Measurements from ENCODE around the gene CADM1. TPM values are rescaled to one million over a fixed set of nuclear protein-coding genes. Genes with fewer than 3 reads are reported as not detected.

The CADM1 gene
- total RNA-seq, 1 experiment from 2014 or later = 12.9 TPM

GRCh38 chr11:115344846-115345245, 159.4 kb downstream of the CADM1 start:
- POLR2A ChIA-PET (ENCODE audit: low non-redundant PET) = no interaction called here
- H3K27ac ChIP-seq (ENCODE audit: low read depth, low read length, poor library complexity, severe bottlenecking) = no peak overlapping the region
- intact Hi-C loops (cut with micrococcal nuclease; ENCODE audit: unreplicated experiment) = no loop called here
- H3K4me3 ChIP-seq (ENCODE audit: low read depth, low read length, poor library complexity, severe bottlenecking) = no peak overlapping the region
- no peaks in the 10 kb centered on the region for H3K9me3 ChIP-seq (ENCODE audit: low read depth, low read length, poor library complexity, severe bottlenecking)
- TF ChIP-seq EZH2 (IDR thresholded peaks at IDR 0.05; ENCODE audit: borderline replicate concordance, low read depth, low read length, poor library complexity, severe bottlenecking) (no peak), CTCF (conservative IDR thresholded peaks at IDR 0.05; ENCODE audit: low read depth, low read length) (no peak)
- no TSS peak for BruUV-seq (replicated peaks)
- no peak for DNase-seq (ENCODE audit: low spot score)
- H3K27me3 ChIP-seq (replicated peaks; ENCODE audit: insufficient read depth, low read depth, low read length, poor library complexity) = no peaks in the 10 kb centered on the region
- CTCF ChIA-PET = no interaction called here
- no peaks in the 10 kb centered on the region for H3K4me1 ChIP-seq (ENCODE audit: insufficient read depth, low read length, poor library complexity, severe bottlenecking)
- H3K36me3 ChIP-seq (ENCODE audit: insufficient read depth, low read length, poor library complexity, severe bottlenecking) = no peaks in the 10 kb centered on the region

GRCh38 chr11:115342142-115342541, 162.1 kb downstream of the CADM1 start:
- BruUV-seq (replicated peaks) = no TSS peak
- POLR2A ChIA-PET (ENCODE audit: low non-redundant PET) = no interaction called here
- Histone ChIP-seq H3K27ac (ENCODE audit: low read depth, low read length, poor library complexity, severe bottlenecking) (no peak overlapping the region), H3K9me3 (ENCODE audit: low read depth, low read length, poor library complexity, severe bottlenecking) (no peaks in the 10 kb centered on the region), H3K36me3 (ENCODE audit: insufficient read depth, low read length, poor library complexity, severe bottlenecking) (no peaks in the 10 kb centered on the region), H3K4me1 (ENCODE audit: insufficient read depth, low read length, poor library complexity, severe bottlenecking) (peaks cover 12% of the 10 kb centered on the region), H3K27me3 (replicated peaks; ENCODE audit: insufficient read depth, low read depth, low read length, poor library complexity) (no peaks in the 10 kb centered on the region), H3K4me3 (ENCODE audit: low read depth, low read length, poor library complexity, severe bottlenecking) (no peak overlapping the region)
- TF ChIP-seq EZH2 (IDR thresholded peaks at IDR 0.05; ENCODE audit: borderline replicate concordance, low read depth, low read length, poor library complexity, severe bottlenecking) = no peak
- TF ChIP-seq CTCF (conservative IDR thresholded peaks at IDR 0.05; ENCODE audit: low read depth, low read length) = no peak
- CTCF ChIA-PET = no interaction called here
- no peak for DNase-seq (ENCODE audit: low spot score)
- intact Hi-C loops (cut with micrococcal nuclease; ENCODE audit: unreplicated experiment) = no loop called here

- ChIA-PET POLR2A (ENCODE audit: low non-redundant PET) (no interaction called here), CTCF (no interaction called here)
- no TSS peak for BruUV-seq (replicated peaks)
- DNase-seq (ENCODE audit: low spot score) = no peak
- Histone ChIP-seq H3K27ac (ENCODE audit: low read depth, low read length, poor library complexity, severe bottlenecking) (no peak overlapping the region), H3K36me3 (ENCODE audit: insufficient read depth, low read length, poor library complexity, severe bottlenecking) (no peaks in the 10 kb centered on the region), H3K4me3 (ENCODE audit: low read depth, low read length, poor library complexity, severe bottlenecking) (no peak overlapping the region), H3K4me1 (ENCODE audit: insufficient read depth, low read length, poor library complexity, severe bottlenecking) (peaks cover 23% of the 10 kb centered on the region), H3K27me3 (replicated peaks; ENCODE audit: insufficient read depth, low read depth, low read length, poor library complexity) (no peaks in the 10 kb centered on the region), H3K9me3 (ENCODE audit: low read depth, low read length, poor library complexity, severe bottlenecking) (no peaks in the 10 kb centered on the region)
- intact Hi-C loops (cut with micrococcal nuclease; ENCODE audit: unreplicated experiment) = no loop called here
- TF ChIP-seq EZH2 (IDR thresholded peaks at IDR 0.05; ENCODE audit: borderline replicate concordance, low read depth, low read length, poor library complexity, severe bottlenecking) (no peak), CTCF (conservative IDR thresholded peaks at IDR 0.05; ENCODE audit: low read depth, low read length) (no peak)
These were observed 163.3 kb downstream of the CADM1 start for GRCh38 chr11:115340874-115341273.
